HG03139 (cell line): ENCODE measurements around the gene MUC22.
"Not testable (repeated sequence)": the region's sequence is repeated elsewhere in the genome, so short reads cannot be mapped to it uniquely, and the experiment has no call there.

Source experiments
- ATAC-seq: cut with Tn5 transposase; IDR thresholded peaks from one replicate; pipeline ENCODE4 v1.9.1; 2021; ENCODE audit not compliant: unreplicated experiment

MUC22 gene

DNA sequence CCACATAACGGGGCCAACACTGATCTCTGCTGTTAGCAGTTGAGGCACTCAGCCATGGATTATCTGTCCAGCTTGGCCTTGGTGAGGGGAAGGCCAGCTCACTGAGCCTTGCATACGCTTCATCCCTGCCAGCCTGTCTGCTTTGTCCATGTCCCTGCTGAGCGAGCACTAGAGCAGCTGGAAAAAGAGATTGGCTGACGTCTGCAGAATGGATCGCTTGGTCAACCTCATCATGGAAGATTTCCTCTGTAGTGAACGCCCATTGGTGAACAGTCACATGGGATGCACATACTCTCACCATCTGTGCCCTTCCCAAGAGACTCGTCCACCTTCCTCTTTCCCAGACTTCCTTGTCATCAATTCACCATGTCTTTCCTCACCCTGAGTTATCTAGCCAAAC, 26.9 kb downstream of the MUC22 start:
- ATAC-seq: no peak

DNA sequence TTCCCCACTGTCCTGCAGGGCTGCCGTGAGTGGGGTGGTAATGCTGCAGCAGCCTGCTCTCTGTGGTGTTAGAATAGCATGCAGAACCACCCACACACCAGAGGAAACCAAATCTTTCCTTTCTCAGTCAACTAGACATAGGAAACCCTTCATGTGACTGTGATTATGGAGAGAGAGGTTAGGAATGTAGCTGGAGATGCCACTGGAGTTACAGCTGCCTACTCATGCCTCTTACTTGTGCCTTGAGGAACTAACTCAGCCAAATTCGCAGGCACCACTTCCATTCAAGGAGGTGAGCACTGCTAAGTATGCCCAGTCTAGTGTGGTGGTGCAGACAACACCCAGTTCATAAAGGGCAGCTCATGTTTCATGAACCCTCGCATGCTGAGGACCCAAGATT, 27.4 kb downstream of the MUC22 start:
- no peak for ATAC-seq

DNA sequence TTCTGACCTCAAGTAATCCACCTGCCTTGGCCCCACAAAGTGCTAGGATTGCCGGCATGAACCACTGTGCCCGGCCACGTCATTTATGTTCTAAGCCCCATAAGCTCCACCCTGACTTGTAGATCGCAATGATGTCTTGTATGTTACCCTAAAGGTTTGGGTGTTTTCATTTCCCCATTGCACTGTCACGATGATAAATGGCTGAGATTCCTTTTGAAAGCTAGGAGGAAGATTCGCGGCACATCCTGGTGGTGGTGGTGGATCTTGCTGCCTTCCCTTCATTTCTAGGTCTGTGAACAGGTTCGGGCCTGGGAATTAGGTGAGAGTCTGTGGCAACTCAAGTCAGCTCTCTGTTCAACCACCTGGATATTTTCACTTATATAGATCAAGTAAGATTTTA, 28.3 kb downstream of the MUC22 start:
- no peak for ATAC-seq

DNA sequence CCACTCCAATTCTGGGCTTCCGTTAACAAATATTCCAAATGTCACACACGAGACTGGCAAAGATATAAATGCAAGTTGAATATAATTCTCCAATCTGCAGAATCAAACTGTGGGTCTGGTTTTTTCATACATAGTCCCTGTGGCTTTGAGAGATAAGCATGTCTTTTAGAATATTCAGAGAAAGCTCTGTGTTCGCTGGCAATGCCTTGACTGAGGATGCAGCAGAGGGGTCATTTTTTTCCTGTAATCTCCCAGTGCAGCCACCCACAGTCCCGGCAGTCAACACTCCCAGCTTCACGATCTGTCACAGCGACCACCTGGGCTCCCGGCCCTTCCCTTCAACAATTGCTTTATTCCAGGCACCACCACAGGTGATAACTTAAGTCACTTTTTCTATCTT, 30.5 kb downstream of the MUC22 start:
- no peak for ATAC-seq

DNA sequence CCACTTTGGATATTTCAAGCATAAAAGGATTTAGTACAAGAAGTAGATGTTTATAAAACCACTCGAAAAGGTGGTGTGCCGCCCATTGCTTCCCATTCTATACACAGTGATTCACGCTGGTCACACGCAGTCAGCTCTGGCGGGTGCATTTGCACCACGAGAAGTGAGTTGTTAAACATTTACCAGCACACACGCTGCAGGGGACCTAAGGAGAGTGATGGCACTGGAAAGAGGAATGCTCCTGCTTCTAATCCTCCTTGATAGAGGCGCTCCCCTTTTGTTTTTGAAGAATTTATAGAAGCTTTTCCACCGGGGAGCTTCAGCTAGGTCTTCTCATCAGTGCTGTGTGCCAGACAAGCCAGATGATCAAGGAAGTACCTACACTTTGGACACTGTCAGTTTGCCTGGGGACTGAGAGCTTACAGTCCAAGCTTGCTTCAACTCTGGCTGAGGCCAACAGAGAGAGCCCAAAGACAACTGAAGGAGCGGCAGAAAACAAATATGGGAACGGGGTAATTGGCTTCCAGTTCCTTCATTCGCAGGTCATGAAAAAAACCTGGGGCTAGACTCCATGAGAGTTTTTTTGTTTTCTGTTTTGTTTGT, 31.2 kb downstream of the MUC22 start:
- ATAC-seq: no peak

DNA sequence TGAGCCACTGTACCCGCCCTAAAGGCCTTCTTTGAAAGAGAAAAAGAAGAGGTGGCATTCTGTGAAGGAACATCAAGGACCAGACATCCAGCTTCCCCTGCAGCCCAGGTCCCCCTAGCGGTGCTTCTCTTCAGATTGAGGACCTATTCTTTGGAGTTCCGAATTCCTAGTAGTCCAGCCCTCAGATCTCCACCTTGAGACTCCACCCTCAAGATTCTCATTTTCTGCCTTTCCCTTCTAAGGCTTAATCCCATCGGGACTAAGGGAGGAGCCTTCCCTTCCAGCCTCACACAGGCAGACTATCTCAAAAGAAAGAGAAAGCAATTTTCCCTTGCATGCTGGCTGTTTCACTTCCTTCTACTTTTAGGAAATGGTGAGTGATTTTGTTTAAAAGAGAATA, 32.5 kb downstream of the MUC22 start:
- no peak for ATAC-seq

DNA sequence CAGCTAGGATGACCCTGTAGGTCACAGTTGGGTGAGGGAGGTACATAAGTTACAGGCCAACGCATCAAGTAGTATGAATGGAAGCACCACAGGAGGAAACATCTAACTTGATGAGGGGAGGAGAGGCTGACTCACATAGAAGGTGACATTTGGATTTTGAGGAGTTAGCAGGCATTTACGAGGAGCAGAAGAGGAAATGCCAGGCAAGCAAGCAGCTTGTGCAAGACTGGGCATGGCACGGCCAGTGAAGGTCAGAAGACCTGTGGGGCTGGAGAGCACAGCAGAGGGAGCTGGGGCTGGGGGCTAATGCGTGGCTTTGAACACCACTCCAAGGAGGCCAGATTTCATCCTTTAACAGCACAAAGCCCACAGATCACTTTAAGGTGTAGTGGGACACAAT, 37.8 kb downstream of the MUC22 start:
- no peak for ATAC-seq

DNA sequence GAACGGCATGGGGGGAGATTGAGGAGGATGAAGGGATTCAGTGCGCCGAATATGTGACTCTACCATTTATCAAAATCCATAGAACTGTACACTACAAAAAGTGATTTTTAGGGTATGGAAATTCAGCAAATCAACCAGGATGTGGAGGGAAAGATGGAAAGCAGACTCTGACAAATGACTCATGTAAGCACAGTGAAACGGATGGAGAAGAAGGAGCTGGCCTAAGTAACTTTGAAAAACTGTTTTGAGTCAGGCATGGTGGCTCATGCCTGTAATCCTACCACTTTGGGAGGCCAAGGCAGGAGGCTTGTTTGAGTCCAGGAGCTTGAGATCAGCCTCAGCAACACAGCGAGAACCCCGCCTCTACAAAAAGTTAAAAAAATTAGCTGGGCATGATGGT, 39.2 kb downstream of the MUC22 start:
- ATAC-seq: no peak

DNA sequence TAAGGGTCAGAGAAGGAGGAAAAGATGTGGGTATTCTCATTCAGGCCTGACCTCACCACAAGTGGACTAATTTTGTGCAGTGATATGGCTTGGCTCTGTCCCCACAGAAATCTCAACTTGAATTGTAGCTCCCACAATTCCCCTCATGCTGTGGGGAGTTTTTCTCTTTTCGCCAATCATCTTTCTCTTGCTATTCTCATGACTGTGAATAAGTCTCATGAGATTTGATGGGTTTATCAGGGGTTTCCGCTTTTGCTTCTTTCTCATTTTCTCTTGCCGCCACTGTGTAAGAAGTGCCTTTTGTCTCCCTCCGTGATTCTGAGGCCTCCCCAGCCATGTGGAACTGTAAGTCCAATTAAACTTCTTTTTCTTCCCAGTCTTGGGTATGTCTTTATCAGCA, 42.9 kb downstream of the MUC22 start:
- ATAC-seq: not testable (repeated sequence)

DNA sequence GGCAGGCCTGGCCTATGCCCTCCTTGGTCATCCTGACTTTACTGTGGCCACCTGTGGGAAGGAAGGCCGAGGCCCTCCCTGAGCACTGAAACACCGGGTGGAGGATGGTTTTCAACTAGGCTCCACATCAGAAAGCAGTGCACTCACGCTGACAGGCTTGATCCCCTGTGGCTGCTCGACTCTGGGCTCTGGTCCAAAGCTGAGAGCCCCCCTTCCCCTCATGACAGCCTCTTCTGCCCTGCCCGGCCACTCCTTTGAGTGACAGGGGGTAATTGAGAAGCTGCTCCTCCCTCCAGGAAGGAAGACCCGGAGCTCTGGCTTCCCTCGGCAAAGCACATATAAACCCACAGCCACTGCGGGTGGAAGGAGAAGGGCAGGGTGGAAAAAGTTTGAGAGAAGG, 43.6 kb downstream of the MUC22 start:
- no peak for ATAC-seq

DNA sequence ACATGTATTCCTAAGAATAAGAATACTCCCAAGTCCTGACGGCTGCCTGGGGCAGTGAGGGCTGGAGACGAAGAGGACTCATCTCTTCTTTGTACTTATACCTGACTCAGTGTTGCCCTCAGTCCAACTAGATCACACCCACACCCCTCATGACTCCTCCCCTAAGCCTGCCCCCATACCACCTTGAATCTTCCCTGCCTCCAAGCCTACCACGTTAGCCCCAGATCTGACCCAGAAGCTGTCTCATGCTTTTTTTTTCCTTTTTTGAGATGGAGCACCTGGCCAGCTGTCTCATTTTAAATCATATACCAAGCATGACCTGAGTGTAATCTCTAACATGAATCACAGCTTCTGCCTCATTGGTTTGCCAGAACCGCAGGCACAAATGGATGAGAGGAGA, 45.2 kb downstream of the MUC22 start:
- no peak for ATAC-seq

DNA sequence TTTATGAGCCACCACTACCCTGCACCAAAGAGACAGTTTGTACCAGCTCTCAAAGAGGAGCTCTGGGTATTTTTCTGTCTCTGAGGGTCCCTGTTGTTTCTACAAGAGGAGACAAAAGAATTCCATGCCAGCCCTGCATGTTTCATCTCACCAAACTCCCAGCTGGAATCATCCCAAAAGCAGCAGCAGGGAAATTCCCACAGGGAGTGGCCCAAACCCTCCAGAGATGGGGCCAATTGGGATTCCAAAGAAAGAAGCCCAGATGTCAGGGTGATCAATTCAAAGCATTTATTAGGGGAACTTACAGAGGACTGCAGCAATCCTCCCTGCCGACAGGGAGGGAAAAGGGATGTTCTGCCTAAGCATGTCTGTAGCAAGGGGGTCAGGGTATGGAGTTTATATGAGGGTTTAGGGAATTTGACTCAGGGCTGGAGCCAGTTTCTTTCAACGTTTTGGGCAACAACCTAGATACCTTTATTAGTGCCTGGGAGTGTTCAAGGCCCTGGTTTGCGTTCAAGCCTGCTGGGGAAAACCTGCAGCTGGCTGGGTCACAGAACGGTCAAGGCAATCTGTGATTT, 47.2 kb downstream of the MUC22 start:
- no peak for ATAC-seq

DNA sequence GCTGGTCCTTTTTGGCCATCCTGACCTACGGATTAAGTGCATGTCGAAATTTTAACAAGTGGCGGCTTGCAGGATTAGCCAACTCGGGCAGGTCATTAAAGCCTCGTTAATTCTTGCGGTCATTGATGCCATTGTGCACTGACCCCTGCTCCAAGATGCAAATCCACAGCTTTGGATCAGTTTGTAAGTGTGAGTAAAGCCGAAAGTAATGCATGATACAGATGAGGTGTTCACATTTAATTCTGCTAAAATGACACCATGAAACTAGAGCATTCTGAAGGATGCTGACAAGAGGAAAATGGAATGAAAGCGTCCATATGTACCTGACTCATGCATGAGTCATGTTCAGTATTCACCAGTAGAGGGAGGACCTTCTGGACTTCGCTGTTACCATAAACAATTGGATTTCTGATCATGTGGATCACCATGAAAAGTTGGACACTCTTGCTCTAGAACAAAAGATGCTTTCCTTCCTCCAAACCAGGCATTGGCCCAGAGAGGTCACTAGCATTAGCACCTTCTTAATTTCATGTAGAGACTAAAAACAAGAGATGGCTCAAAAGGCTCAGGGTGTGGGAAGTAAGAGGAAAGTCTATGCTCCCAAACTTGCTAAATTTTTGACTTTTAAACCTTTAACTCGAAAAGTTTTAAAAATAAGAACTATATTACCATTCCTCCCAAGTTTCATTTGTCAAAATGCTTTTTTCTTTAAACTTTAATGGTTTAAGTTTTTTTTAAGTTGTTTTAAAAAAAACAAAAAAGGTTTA, 48.0 kb downstream of the MUC22 start:
- ATAC-seq: no peak

DNA sequence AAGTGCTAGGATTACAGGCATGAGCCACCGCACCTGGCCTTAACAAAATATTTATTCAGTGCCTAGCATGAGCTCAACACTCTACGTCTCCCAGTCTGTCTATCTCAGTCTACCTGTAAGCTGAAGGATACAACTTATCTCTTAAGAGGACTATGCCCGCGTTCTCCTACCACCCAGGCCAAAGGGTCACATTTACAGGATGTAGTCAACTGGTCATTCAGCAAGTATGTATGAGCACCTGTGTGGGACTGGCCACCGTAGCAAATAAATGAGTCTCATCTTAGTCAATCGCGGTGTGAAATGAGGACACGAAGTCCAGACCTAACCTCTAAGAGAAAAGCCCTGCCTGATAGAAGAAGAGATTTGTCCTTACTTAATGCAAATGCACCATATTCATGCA, 49.9 kb downstream of the MUC22 start:
- no peak for ATAC-seq

DNA sequence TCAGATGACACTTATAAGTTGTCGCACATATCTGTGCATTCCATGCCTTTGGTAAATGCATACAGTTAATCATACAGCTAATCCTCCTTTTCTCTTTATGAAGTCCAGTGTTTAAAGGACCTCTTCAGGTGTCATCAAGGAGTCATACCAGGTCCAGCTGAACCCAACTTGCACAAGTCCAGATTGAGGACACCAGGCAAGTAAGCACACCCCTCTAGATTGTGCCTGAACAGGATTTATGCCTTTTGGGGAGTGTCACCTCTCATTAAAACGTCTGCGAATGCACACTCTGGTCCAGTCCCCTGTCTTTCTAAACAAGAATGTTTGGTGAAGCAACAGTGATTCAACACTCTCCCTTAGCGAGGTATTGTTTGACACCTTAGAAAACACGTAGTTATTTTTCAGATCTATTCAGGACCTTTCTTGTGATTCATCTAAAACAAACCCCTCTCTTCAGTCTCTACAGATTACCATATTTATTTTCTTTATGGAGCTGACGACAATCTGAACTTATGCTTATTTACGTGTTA, 53.7 kb downstream of the MUC22 start:
- no peak for ATAC-seq

DNA sequence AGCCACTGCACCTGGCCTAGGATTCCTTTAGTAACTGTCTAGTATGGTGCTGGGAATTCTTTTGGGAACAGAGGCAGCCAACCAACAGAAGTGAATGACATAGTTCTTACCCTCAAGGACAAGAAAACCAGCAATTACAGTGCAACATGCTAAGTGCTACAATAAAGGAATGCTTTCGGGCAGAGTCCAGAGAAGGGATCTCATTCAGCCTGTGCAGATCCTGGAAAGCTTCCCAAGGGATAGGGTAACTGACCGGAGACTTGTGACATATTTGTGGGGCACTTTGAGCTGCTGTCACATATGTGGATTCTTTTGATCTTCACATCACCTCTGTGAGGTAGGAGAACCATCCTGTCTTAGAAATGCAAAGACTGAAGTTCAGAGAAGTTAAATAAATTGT, 55.3 kb downstream of the MUC22 start:
- ATAC-seq: no peak

DNA sequence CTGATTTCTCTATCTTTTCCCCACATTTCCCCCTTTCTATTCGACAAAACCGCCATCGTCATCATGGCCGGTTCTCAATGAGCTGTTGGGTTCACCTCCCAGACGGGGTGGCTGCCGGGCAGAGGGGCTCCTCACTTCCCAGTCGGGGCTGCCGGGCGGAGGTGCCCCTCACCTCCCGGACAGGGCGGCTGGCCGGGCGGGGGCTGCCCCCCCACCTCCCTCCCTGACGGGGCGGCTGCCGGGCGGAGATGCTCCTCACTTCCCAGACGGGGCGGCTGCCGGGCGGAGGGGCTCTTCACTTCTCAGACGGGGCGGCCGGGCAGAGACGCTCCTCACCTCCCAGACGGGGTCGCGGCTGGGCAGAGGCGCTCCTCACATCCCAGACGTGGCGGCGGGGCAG, 56.8 kb downstream of the MUC22 start:
- not testable (repeated sequence) for ATAC-seq

DNA sequence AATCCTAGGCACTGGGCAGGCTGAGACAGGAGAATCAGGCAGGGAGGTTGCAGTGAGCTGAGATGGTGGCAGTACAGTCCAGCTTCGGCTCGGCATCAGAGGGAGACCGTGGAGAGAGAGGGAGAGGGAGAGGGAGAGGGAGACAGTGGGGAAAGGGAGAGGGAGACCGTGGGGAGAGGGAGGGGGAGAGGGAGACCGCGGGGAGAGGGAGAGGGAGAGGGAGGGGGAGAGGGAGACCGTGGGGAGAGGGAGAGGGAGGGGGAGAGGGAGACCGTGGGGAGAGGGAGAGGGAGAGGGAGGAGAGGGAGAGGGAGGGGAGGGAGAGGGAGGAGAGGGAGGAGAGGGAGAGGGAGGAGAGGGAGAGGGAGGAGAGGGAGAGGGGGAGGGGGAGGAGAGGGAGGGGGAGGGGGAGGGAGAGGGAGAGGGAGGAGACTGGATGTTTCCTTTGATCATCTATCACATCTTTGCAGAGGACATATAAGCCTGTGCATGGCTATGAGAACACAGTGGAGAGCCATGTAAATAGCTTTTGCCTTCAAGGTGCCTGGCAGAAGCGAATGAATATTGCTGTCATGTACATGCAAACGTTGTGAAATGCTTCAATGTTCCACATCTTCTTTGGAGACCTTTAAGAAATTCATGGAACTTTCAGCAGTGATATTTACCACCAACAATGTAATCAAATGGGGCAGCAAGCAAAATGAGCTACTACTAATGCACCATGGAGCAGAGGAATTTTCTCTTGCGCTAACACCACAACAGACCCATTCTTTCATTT, 57.8 kb downstream of the MUC22 start:
- not testable (repeated sequence) for ATAC-seq

DNA sequence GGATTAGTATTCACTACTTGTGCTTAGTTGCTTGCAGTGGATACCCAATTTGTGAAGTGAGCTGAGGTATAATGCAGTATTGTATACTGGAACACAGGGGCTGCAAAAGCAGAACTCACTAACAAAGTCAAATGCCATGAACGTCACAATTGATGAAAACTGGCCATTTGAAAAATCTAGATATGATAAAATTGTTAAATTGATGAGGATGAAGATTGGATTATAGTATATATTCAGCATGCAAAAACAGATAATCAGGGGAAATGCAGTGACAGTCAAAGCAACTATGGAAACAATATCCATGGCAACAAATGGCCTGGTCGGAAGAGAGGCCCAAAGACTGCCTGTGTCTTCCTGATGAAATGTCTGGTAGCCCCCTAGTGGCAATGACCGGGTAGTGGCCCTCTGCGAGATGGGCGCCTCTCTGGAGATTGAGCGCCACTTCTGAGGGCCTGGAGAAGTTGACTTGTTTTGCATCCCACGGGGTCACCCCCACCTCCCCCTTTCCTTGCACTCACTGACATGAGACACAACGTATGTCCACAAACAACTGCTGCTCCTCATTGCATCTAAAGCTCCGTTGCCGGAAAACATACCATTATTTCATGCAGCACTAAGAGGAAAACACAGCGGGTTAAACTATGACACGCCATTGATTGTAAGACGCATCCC, 58.5 kb downstream of the MUC22 start:
- ATAC-seq: no peak

DNA sequence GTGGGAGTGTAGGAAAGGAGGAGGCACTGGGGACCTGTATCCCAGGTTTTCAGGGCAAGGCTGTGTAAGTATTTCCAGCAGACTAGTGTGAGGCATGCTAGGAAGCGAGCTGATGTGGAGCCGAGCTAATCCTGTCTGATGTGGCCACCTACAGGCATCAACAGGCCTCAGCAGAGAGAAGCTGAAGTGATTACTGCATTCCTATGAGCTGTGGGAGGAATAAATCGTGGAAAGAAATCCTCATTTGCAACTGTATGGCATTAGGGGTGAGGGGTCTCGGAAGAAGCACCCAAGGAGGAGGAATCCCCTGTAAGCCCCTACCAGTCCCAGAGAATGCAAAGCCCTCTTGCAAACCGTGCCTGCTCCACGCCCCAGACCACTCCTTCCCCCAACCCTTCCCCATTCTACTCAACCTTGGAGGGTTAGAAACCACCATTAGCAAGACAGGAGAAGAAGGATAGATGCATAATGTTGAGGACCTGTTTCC, 60.5 kb downstream of the MUC22 start:
- no peak for ATAC-seq

DNA sequence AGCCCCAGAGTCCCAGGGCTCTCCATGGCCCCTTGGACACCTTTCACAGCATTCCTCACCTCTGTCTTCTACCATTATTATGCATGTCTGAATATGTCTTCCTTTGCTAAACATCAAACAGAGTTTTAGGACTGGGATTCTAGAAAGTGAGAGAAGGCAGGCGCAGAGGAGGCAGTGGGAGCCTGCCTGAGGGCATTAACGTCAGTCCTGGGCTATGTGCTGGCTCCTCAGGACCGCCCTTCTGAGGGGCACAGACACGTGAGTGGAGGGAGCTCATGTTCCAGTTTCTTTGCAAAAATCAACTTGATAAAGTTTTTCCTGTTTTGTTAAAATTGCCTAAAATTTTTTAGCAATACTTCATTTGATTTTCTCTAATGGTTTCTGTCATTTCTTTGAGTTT, 64.1 kb downstream of the MUC22 start:
- ATAC-seq: no peak
